ENCODE data around the gene GRIK4. TPM values are rescaled to one million over a fixed set of nuclear protein-coding genes. Genes with fewer than 3 reads are reported as not detected.

Gene GRIK4
- total RNA-seq, 2 experiments from 2014 or later, result not detected

GRCh38 chr11:120882175-120882574 is 370.6 kb downstream of the GRIK4 start:
- no peaks in the 10 kb centered on the region for H3K9me3 Mint-ChIP-seq (ENCODE audit: low read depth)
- intact Hi-C loops (cut with DNase I, micrococcal nuclease), result no loop called here
- ATAC-seq (no peak), DNase-seq (no peak)
- H3K4me3 Mint-ChIP-seq, result no peak overlapping the region
- ChIA-PET POLR2A (no interaction called here), CTCF (no interaction called here)
- H3K27me3 Mint-ChIP-seq, result peaks cover 13% of the 10 kb centered on the region
- no peaks in the 10 kb centered on the region for H3K36me3 Mint-ChIP-seq (ENCODE audit: low read depth)
- H3K27ac Mint-ChIP-seq, result no peak overlapping the region
- no peaks in the 10 kb centered on the region for H3K4me1 Mint-ChIP-seq

GRCh38 chr11:120883404-120884080 is 372.0 kb downstream of the GRIK4 start:
- no peak for DNase-seq
- intact Hi-C loops (cut with DNase I, micrococcal nuclease), result no loop called here
- Mint-ChIP-seq H3K4me1 (no peaks in the 10 kb centered on the region), H3K27me3 (peaks cover 13% of the 10 kb centered on the region), H3K36me3 (ENCODE audit: low read depth) (no peaks in the 10 kb centered on the region), H3K4me3 (no peak overlapping the region), H3K9me3 (ENCODE audit: low read depth) (no peaks in the 10 kb centered on the region), H3K27ac (no peak overlapping the region)
- CTCF ChIA-PET, result interaction anchor here (0.5 to 0.7 kb wide), 3 partner anchors 191 to 1228 kb away, joined by 3 read pairs; no protein-coding TSS in a partner anchor
- ATAC-seq, result no peak
- POLR2A ChIA-PET, result no interaction called here

- CTCF ChIA-PET, result interaction anchor here (0.6 kb wide), 1 partner anchor 199 kb away, joined by 4 read pairs; no protein-coding TSS in a partner anchor
- POLR2A ChIA-PET, result no interaction called here
- no peaks in the 10 kb centered on the region for H3K36me3 Mint-ChIP-seq (ENCODE audit: low read depth)
Observed at GRCh38 chr11:120884154-120885020, 372.8 kb downstream of the GRIK4 start.

GRCh38 chr11:120890609-120891320 is 379.2 kb downstream of the GRIK4 start:
- H3K4me1 Mint-ChIP-seq, result no peaks in the 10 kb centered on the region
- H3K4me3 Mint-ChIP-seq, result no peak overlapping the region
- no peak for DNase-seq

More at GRCh38 chr11:120884154-120885020, 372.8 kb downstream of the GRIK4 start:
- Mint-ChIP-seq H3K27ac (no peak overlapping the region), H3K9me3 (ENCODE audit: low read depth) (no peaks in the 10 kb centered on the region), H3K27me3 (peaks cover 13% of the 10 kb centered on the region), H3K4me3 (no peak overlapping the region), H3K4me1 (no peaks in the 10 kb centered on the region)
- no peak for ATAC-seq
- DNase-seq, result no peak
- intact Hi-C loops (cut with DNase I, micrococcal nuclease), result no loop called here

GRCh38 chr11:120893440-120894201 is 382.1 kb downstream of the GRIK4 start:
- H3K4me3 Mint-ChIP-seq, result no peak overlapping the region

More at GRCh38 chr11:120890609-120891320, 379.2 kb downstream of the GRIK4 start:
- intact Hi-C loops (cut with DNase I, micrococcal nuclease), result no loop called here
- POLR2A ChIA-PET, result no interaction called here
- Mint-ChIP-seq H3K9me3 (ENCODE audit: low read depth) (no peaks in the 10 kb centered on the region), H3K36me3 (ENCODE audit: low read depth) (no peaks in the 10 kb centered on the region), H3K27ac (no peak overlapping the region), H3K27me3 (peaks cover under 1% of the 10 kb centered on the region)
- ATAC-seq, result no peak
- CTCF ChIA-PET, result interaction anchor here (0.8 kb wide), 1 partner anchor 48 kb away, joined by 3 read pairs; no protein-coding TSS in a partner anchor

GRCh38 chr11:120894202-120894985 is 382.8 kb downstream of the GRIK4 start:
- ChIA-PET POLR2A (no interaction called here), CTCF (interaction anchor here (0.6 to 1.6 kb wide), 3 partner anchors 14 to 1425 kb away, joined by 3 to 4 read pairs (median 3); no protein-coding TSS in a partner anchor)
- Mint-ChIP-seq H3K9me3 (ENCODE audit: low read depth) (no peaks in the 10 kb centered on the region), H3K27me3 (no peaks in the 10 kb centered on the region), H3K27ac (no peak overlapping the region), H3K4me1 (no peaks in the 10 kb centered on the region), H3K4me3 (no peak overlapping the region), H3K36me3 (ENCODE audit: low read depth) (no peaks in the 10 kb centered on the region)
- no peak for ATAC-seq
- DNase-seq, result no peak
- intact Hi-C loops (cut with DNase I, micrococcal nuclease), result no loop called here

More at GRCh38 chr11:120893440-120894201, 382.1 kb downstream of the GRIK4 start:
- no peaks in the 10 kb centered on the region for H3K9me3 Mint-ChIP-seq (ENCODE audit: low read depth)
- H3K4me1 Mint-ChIP-seq, result no peaks in the 10 kb centered on the region
- no peaks in the 10 kb centered on the region for H3K36me3 Mint-ChIP-seq (ENCODE audit: low read depth)
- ChIA-PET CTCF (interaction anchor here (0.6 to 1.6 kb wide), 3 partner anchors 13 to 1425 kb away, joined by 3 to 4 read pairs (median 3); no protein-coding TSS in a partner anchor), POLR2A (no interaction called here)
- H3K27me3 Mint-ChIP-seq, result no peaks in the 10 kb centered on the region
- no peak for ATAC-seq
- DNase-seq, result no peak
- intact Hi-C loops (cut with DNase I, micrococcal nuclease), result no loop called here
- no peak overlapping the region for H3K27ac Mint-ChIP-seq

- ChIA-PET CTCF (interaction anchor here (0.7 kb wide), 1 partner anchor 9 kb away, joined by 3 read pairs; no protein-coding TSS in a partner anchor), POLR2A (no interaction called here)
- H3K27ac Mint-ChIP-seq, result no peak overlapping the region
- intact Hi-C loops (cut with DNase I, micrococcal nuclease), result no loop called here
- H3K4me3 Mint-ChIP-seq, result no peak overlapping the region
- H3K36me3 Mint-ChIP-seq (ENCODE audit: low read depth), result no peaks in the 10 kb centered on the region
- no peaks in the 10 kb centered on the region for H3K4me1 Mint-ChIP-seq
- no peak for ATAC-seq
- peaks cover 4% of the 10 kb centered on the region for H3K27me3 Mint-ChIP-seq
- no peak for DNase-seq
- H3K9me3 Mint-ChIP-seq (ENCODE audit: low read depth), result no peaks in the 10 kb centered on the region
Observed at GRCh38 chr11:120896687-120897086, 385.1 kb downstream of the GRIK4 start.

GRCh38 chr11:120898568-120898967 is 387.0 kb downstream of the GRIK4 start:
- DNase-seq (no peak), ATAC-seq (no peak)
- ChIA-PET POLR2A (no interaction called here), CTCF (no interaction called here)
- Mint-ChIP-seq H3K27ac (no peak overlapping the region), H3K4me3 (no peak overlapping the region), H3K27me3 (peaks cover 4% of the 10 kb centered on the region), H3K9me3 (ENCODE audit: low read depth) (no peaks in the 10 kb centered on the region), H3K4me1 (no peaks in the 10 kb centered on the region), H3K36me3 (ENCODE audit: low read depth) (no peaks in the 10 kb centered on the region)
- intact Hi-C loops (cut with DNase I, micrococcal nuclease), result no loop called here

GRCh38 chr11:120899720-120900119 is 388.2 kb downstream of the GRIK4 start:
- DNase-seq, result no peak
- H3K9me3 Mint-ChIP-seq (ENCODE audit: low read depth), result no peaks in the 10 kb centered on the region
- H3K4me3 Mint-ChIP-seq, result no peak overlapping the region
- CTCF ChIA-PET, result interaction anchor here (0.7 kb wide), 1 partner anchor 52 kb away, joined by 3 read pairs; no protein-coding TSS in a partner anchor
- POLR2A ChIA-PET, result interaction anchor here (0.6 kb wide), 1 partner anchor 417 kb away, joined by 10 read pairs; no protein-coding TSS in a partner anchor
- ATAC-seq, result no peak
- no peaks in the 10 kb centered on the region for H3K36me3 Mint-ChIP-seq (ENCODE audit: low read depth)
- H3K27ac Mint-ChIP-seq, result no peak overlapping the region
- H3K4me1 Mint-ChIP-seq, result no peaks in the 10 kb centered on the region
- intact Hi-C loops (cut with DNase I, micrococcal nuclease), result no loop called here
- H3K27me3 Mint-ChIP-seq, result peaks cover 4% of the 10 kb centered on the region

- H3K4me3 Mint-ChIP-seq, result no peak overlapping the region
- H3K9me3 Mint-ChIP-seq (ENCODE audit: low read depth), result no peaks in the 10 kb centered on the region
- DNase-seq, result no peak
- H3K4me1 Mint-ChIP-seq, result no peaks in the 10 kb centered on the region
- ChIA-PET CTCF (interaction anchor here (0.7 kb wide), 1 partner anchor 51 kb away, joined by 3 read pairs; no protein-coding TSS in a partner anchor), POLR2A (no interaction called here)
- no peak overlapping the region for H3K27ac Mint-ChIP-seq
- no peaks in the 10 kb centered on the region for H3K36me3 Mint-ChIP-seq (ENCODE audit: low read depth)
- peaks cover 11% of the 10 kb centered on the region for H3K27me3 Mint-ChIP-seq
- intact Hi-C loops (cut with DNase I, micrococcal nuclease), result no loop called here
- no peak for ATAC-seq
Observed at GRCh38 chr11:120900643-120901042, 389.1 kb downstream of the GRIK4 start.

Measured in activated CD4-positive, alpha-beta T cell treated with anti-CD3 and anti-CD28 coated beads for 36 hours (primary cell).